ENCODE results near the gene SEMA4F.

The SEMA4F gene

GRCh38 chr2:74668087-74668486, 14.0 kb downstream of the SEMA4F start:
- DNase-seq (ENCODE audit: low read depth): no peak

GRCh38 chr2:74670263-74670662, 16.2 kb downstream of the SEMA4F start:
- no peak for DNase-seq (ENCODE audit: low read depth)

GRCh38 chr2:74671479-74671878, 17.4 kb downstream of the SEMA4F start:
- DNase-seq (ENCODE audit: low read depth): no peak

GRCh38 chr2:74673826-74674528, 19.9 kb downstream of the SEMA4F start:
- no peak for DNase-seq (ENCODE audit: low read depth)

GRCh38 chr2:74675090-74675489, 21.0 kb downstream of the SEMA4F start:
- DNase-seq (ENCODE audit: low read depth): no peak

- no peak for DNase-seq (ENCODE audit: low read depth)
Measured at GRCh38 chr2:74676331-74676730, 22.3 kb downstream of the SEMA4F start.

- DNase-seq (ENCODE audit: low read depth): no peak
Measured at GRCh38 chr2:74679615-74680014, 25.6 kb downstream of the SEMA4F start.

GRCh38 chr2:74682501-74682900, 28.5 kb downstream of the SEMA4F start:
- DNase-seq (ENCODE audit: low read depth): no peak

- no peak for DNase-seq (ENCODE audit: low read depth)
Measured at GRCh38 chr2:74685408-74685807, 31.4 kb downstream of the SEMA4F start.

- no peak for DNase-seq (ENCODE audit: low read depth)
Measured at GRCh38 chr2:74688881-74689280, 34.8 kb downstream of the SEMA4F start.

- no peak for DNase-seq (ENCODE audit: low read depth)
Measured at GRCh38 chr2:74689671-74690070, 35.6 kb downstream of the SEMA4F start.

- peak; percentile 10 for DNase-seq (ENCODE audit: low read depth)
Measured at GRCh38 chr2:74690571-74690970, 36.5 kb downstream of the SEMA4F start.

GRCh38 chr2:74691929-74692328, 37.9 kb downstream of the SEMA4F start:
- no peak for DNase-seq (ENCODE audit: low read depth)

GRCh38 chr2:74693213-74693612, 39.2 kb downstream of the SEMA4F start:
- DNase-seq (ENCODE audit: low read depth): no peak

GRCh38 chr2:74693668-74694067, 39.6 kb downstream of the SEMA4F start:
- DNase-seq (ENCODE audit: low read depth): no peak

GRCh38 chr2:74694281-74694680, 40.2 kb downstream of the SEMA4F start:
- no peak for DNase-seq (ENCODE audit: low read depth)

GRCh38 chr2:74695663-74696062, 41.6 kb downstream of the SEMA4F start:
- no peak for DNase-seq (ENCODE audit: low read depth)

- peak; percentile 66 for DNase-seq (ENCODE audit: low read depth)
Measured at GRCh38 chr2:74696829-74697228, 42.8 kb downstream of the SEMA4F start.

GRCh38 chr2:74700643-74701372, 46.8 kb downstream of the SEMA4F start:
- no peak for DNase-seq (ENCODE audit: low read depth)

GRCh38 chr2:74702001-74702715, 48.1 kb downstream of the SEMA4F start:
- no peak for DNase-seq (ENCODE audit: low read depth)

GRCh38 chr2:74703373-74703772, 49.3 kb downstream of the SEMA4F start:
- no peak for DNase-seq (ENCODE audit: low read depth)

GRCh38 chr2:74704216-74704615, 50.2 kb downstream of the SEMA4F start:
- DNase-seq (ENCODE audit: low read depth): no peak

- DNase-seq (ENCODE audit: low read depth): no peak
Measured at GRCh38 chr2:74706741-74707140, 52.7 kb downstream of the SEMA4F start.
